Measurements from ENCODE around the gene KRTAP9-6. TPM values are rescaled to one million over a fixed set of nuclear protein-coding genes. Genes with fewer than 3 reads are reported as not detected.
"Not testable (repeated sequence)": the region's sequence is repeated elsewhere in the genome, so short reads cannot be mapped to it uniquely, and the experiment has no call there.

KRTAP9-6 gene
- total and polyA plus RNA-seq, 5 experiments from 2014 or later = not detected

DNA sequence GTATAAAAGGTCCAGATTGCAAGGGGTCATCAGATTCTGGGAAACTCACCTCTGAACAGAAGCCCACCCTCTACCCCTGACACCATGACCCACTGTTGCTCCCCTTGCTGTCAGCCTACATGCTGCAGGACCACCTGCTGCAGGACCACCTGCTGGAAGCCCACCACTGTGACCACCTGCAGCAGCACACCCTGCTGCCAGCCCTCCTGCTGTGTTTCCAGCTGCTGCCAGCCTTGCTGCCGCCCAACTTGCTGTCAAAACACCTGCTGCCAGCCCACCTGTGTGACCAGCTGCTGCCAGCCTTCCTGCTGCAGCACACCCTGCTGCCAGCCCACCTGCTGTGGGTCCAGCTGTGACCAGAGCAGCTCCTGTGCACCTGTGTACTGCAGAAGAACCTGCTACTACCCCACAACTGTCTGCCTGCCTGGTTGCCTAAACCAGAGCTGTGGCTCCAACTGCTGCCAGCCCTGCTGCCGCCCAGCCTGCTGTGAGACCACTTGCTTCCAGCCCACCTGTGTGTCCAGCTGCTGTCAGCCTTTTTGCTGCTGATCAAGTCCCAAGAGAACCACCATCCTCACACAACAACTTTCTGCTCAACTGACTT is 15.4 kb upstream of the KRTAP9-6 start, which contains the start of gene KRTAP9-4:
KRTAP9-4 (plus strand) TSS at position 51 of the 604 bp plus-strand sequence; CDS start at position 85, 34 bp downstream.
- H3K9me3 Mint-ChIP-seq, ATAC-seq, H3K27me3 Mint-ChIP-seq, POLR2A ChIA-PET, H3K4me3 Mint-ChIP-seq, H3K36me3 Mint-ChIP-seq, DNase-seq: not testable (repeated sequence)
- Mint-ChIP-seq H3K4me1 (peaks cover 5 to 25% (median 13%) of the 10 kb centered on the region in 4 donors), H3K27ac (peak within 1 kb of the TSS in 2 of 10 donors; percentile 13 to 37)

DNA sequence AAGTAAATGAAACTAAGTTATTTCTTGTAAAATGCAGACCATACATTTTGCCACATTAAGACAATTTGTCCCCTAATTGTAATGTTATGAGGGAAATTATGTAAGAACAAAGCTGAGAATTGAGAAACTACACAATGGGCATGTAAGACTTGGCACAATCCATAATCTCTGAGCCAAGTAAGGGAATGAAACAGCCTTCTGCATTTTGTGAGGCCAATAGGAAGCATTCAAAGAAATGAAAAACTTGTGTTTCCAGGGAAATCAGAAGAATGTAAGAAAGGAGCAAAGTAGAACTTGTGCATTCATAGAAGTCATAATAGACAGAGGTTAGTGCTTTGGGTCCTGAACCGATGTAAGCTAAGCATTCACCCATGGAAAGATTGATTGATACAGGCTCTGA is 13.9 kb upstream of the KRTAP9-6 start:
- no peak for DNase-seq
- Mint-ChIP-seq H3K27ac (peak overlapping the region in 1 of 10 donors; percentile 43), H3K9me3 (no peaks in the 10 kb centered on the region), H3K27me3 (peaks cover 0 to 7% (median 0%) of the 10 kb centered on the region in 5 donors), H3K36me3 (no peaks in the 10 kb centered on the region), H3K4me3 (no peak overlapping the region), H3K4me1 (peaks cover 5 to 25% (median 13%) of the 10 kb centered on the region in 4 donors)
- ATAC-seq = no peak
- POLR2A ChIA-PET = no interaction called here

DNA sequence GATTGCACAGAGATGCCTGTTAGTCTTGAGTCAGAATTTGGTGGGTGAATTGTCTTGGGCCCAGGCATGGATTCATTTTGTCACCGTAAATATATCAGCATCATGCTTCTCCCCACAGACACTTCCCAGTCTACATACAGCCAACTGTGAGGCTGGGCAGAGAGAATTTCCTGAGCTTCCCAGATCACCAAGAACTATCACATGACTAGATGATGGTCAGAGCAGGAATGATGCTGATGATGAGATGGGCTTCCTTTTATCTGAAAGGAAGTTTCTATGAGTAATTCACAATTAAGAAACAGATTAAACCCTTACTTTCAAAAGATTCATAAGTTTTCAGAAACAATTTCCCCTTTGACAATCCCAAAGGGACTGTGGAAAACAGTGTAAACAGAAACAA is 10.3 kb upstream of the KRTAP9-6 start:
- peaks cover 0 to 25% (median 2%) of the 10 kb centered on the region in 5 donors for H3K27me3 Mint-ChIP-seq

DNA sequence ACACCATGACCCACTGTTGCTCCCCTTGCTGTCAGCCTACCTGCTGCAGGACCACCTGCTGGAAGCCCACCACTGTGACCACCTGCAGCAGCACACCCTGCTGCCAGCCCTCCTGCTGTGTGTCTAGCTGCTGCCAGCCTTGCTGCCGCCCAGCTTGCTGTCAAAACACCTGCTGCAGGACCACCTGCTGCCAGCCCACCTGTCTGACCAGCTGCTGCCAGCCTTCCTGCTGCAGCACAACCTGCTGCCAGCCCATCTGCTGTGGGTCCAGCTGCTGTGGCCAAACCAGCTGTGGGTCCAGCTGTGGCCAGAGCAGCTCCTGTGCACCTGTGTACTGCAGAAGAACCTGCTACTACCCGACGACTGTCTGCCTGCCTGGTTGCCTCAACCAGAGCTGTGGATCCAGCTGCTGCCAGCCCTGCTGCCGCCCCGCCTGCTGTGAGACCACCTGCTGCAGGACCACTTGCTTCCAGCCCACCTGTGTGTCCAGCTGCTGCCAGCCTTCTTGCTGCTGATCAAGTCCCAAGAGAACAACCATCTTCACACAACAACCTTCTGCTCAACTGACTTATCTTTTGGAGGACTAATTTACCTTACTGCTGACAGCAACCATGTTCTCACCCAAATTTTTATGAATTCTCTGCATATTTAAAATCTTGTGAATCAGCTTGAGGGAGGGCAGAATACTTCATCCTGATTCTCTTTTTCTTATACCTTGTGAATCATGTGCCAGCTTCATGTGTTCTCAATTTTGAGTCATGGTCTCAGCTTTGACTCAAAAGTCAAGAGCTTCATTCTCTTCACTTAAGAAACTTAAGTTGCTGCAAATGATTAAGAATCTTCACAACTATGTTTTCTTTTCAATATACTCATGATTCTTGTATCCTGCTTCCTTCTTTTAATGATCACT is 9.5 kb upstream of the KRTAP9-6 start, which contains the start of gene KRTAP9-9:
KRTAP9-9 (plus strand) TSS at position 4 of the 910 bp plus-strand sequence.
- ATAC-seq, POLR2A ChIA-PET, DNase-seq, H3K4me3 Mint-ChIP-seq, H3K9me3 Mint-ChIP-seq, H3K36me3 Mint-ChIP-seq: not testable (repeated sequence)
- H3K27ac Mint-ChIP-seq = peak within 1 kb of the TSS in 1 of 10 donors; percentile 60
- H3K4me1 Mint-ChIP-seq = peaks cover 2 to 20% (median 8%) of the 10 kb centered on the region in 4 donors
- H3K27me3 Mint-ChIP-seq = peaks cover 0 to 27% (median 2%) of the 10 kb centered on the region in 5 donors

More for the DNA sequence above, 10.3 kb upstream of the KRTAP9-6 start:
- DNase-seq = no peak
- no peak overlapping the region for H3K4me3 Mint-ChIP-seq
- peaks cover 5 to 20% (median 7%) of the 10 kb centered on the region in 4 donors for H3K4me1 Mint-ChIP-seq
- no peaks in the 10 kb centered on the region for H3K36me3 Mint-ChIP-seq
- H3K9me3 Mint-ChIP-seq = no peaks in the 10 kb centered on the region
- ATAC-seq = no peak
- H3K27ac Mint-ChIP-seq = no peak overlapping the region
- POLR2A ChIA-PET = no interaction called here

DNA sequence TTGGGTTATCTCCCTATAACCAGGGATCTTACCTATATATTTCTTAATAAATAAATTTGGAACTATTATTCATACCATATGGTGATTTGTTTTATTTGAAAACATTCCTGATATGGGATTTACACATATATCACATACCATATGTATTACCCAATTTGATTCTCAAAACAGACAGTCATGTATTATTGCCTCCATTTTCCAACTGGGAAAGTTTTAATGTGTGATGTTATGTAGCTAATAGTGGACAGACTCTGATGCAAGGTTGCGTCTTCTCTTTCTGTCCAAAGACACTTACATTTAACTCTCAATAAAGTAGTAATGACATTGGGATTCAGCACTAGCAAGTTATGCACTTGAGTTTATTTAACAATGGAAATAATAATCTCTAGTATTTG is 8.9 kb upstream of the KRTAP9-6 start:
- H3K4me3 Mint-ChIP-seq = no peak overlapping the region
- H3K36me3 Mint-ChIP-seq = no peaks in the 10 kb centered on the region
- no peaks in the 10 kb centered on the region for H3K9me3 Mint-ChIP-seq
- peaks cover 2 to 27% (median 13%) of the 10 kb centered on the region in 4 donors for H3K4me1 Mint-ChIP-seq
- H3K27me3 Mint-ChIP-seq = peaks cover 0 to 28% (median 2%) of the 10 kb centered on the region in 5 donors
- H3K27ac Mint-ChIP-seq = no peak overlapping the region
- ATAC-seq (no peak), DNase-seq (no peak)
- POLR2A ChIA-PET = no interaction called here

DNA sequence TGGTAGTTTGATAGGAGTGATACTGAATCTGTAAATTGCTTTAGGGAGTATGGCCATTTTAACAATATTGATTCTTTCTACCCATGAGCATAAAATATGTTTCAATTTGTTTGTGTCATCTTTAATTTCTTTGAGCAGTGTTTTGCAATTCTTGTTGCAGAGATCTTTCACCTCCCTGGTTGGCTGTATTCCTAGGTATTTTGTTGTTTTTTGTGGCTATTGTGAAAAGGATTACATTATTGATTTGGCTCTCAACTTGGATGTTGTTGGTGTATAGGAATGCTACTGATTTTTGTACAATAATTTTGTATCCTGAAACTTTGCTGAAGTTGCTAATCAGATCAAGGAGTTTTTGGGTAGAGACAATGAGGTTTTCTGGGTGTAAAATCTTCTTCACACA is 6.8 kb upstream of the KRTAP9-6 start:
- peaks cover 0 to 30% (median 2%) of the 10 kb centered on the region in 5 donors for H3K27me3 Mint-ChIP-seq
- peaks cover 8 to 33% (median 17%) of the 10 kb centered on the region in 4 donors for H3K4me1 Mint-ChIP-seq
- DNase-seq = no peak
- POLR2A ChIA-PET = no interaction called here
- no peak overlapping the region for H3K27ac Mint-ChIP-seq
- H3K36me3 Mint-ChIP-seq = no peaks in the 10 kb centered on the region
- no peak for ATAC-seq
- no peak overlapping the region for H3K4me3 Mint-ChIP-seq
- no peaks in the 10 kb centered on the region for H3K9me3 Mint-ChIP-seq

DNA sequence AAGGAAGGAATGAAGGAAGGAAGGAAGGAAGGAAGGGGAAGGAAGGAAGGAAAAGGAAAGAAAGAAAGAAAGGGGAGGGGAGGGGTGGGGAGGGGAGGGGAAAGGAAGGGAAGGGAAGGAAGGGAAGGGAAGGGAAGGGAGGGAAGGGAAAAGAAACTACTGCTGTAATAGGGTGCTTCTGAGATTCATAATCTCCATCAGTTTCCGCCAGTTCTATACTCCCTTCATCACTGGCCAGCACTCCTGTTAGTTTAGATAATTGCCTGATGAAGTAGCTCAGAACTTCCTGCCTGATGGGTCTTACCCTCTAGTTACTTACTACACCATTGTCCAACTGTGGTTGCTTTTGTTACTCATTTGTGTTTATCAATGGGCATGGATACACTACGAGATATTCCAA is 2.0 kb upstream of the KRTAP9-6 start:
- Mint-ChIP-seq H3K27ac (no peak overlapping the region), H3K36me3 (no peaks in the 10 kb centered on the region), H3K9me3 (no peaks in the 10 kb centered on the region), H3K4me1 (peaks cover 11 to 36% (median 20%) of the 10 kb centered on the region in 4 donors), H3K27me3 (peaks cover 0 to 23% (median 0%) of the 10 kb centered on the region in 5 donors), H3K4me3 (no peak overlapping the region)
- no peak for ATAC-seq
- POLR2A ChIA-PET = no interaction called here
- no peak for DNase-seq

DNA sequence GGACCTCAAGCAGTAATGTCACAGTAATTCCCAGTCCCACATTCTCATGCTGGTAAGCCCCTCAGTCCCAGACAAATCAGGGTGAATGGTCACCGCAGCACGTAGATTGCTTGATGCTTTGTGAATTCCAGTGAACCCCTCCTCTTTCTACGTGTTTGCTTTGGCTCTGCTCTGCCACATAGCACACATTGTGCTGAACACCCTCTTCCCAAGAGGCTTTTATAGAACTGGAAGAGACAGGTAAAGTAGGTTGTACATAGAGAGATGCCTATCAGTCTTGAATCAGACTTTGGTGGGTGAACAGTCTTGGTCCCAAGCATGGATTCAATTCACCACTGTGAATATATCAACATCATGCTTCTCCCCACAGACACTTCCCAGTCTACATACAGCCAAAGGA is 579 bp upstream of the KRTAP9-6 start:
- POLR2A ChIA-PET = no interaction called here

DNA sequence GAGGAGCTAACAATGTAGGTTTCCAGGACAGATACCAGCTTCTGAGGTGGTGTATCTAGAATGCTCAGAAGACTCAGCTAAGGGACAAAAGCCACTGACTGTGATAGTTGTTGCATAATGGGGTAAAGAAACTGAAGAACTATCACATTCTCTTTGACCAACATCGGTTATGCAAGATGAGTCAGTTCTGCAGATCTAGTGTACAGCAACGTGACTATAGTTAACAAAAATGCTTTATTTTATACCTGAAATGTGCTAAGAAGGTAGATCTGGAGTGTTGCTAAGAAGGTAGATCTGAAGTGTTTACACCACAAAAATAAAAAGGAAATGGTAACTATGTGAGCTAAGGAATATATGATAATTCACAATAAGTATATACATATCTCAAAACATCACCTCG is 2.5 kb downstream of the KRTAP9-6 start:
- no peak overlapping the region for H3K27ac Mint-ChIP-seq
- no peaks in the 10 kb centered on the region for H3K9me3 Mint-ChIP-seq
- H3K4me3 Mint-ChIP-seq = no peak overlapping the region
- H3K36me3 Mint-ChIP-seq = no peaks in the 10 kb centered on the region
- ATAC-seq (no peak), DNase-seq (no peak)
- peaks cover 4 to 15% (median 11%) of the 10 kb centered on the region in 4 donors for H3K4me1 Mint-ChIP-seq
- POLR2A ChIA-PET = no interaction called here
- peaks cover 0 to 8% (median 0%) of the 10 kb centered on the region in 5 donors for H3K27me3 Mint-ChIP-seq

More for the DNA sequence above, 579 bp upstream of the KRTAP9-6 start:
- Mint-ChIP-seq H3K27me3 (peaks cover 0 to 17% (median 0%) of the 10 kb centered on the region in 5 donors), H3K4me3 (no peak overlapping the region), H3K36me3 (no peaks in the 10 kb centered on the region), H3K9me3 (no peaks in the 10 kb centered on the region), H3K27ac (peak overlapping the region in 1 of 10 donors; percentile 37), H3K4me1 (peaks cover 12 to 36% (median 20%) of the 10 kb centered on the region in 4 donors)
- no peak for ATAC-seq
- no peak for DNase-seq

DNA sequence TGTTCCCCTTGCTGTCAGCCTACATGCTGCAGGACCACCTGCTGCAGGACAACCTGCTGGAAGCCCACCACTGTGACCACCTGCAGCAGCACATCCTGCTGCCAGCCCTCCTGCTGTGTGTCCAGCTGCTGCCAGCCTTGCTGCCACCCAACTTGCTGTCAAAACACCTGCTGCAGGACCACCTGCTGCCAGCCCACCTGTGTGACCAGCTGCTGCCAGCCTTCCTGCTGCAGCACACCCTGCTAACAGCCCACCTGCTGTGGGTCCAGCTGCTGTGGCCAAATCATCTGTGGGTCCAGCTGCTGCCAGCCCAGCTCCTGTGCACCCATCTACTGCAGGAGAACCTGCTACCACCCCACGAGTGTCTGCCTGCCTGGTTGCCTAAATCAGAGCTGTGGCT is 6.1 kb downstream of the KRTAP9-6 start:
- H3K9me3 Mint-ChIP-seq, H3K27me3 Mint-ChIP-seq, H3K4me3 Mint-ChIP-seq, DNase-seq, H3K36me3 Mint-ChIP-seq, POLR2A ChIA-PET, H3K27ac Mint-ChIP-seq, ATAC-seq: not testable (repeated sequence)
- peaks cover 0 to 10% (median 5%) of the 10 kb centered on the region in 4 donors for H3K4me1 Mint-ChIP-seq

DNA sequence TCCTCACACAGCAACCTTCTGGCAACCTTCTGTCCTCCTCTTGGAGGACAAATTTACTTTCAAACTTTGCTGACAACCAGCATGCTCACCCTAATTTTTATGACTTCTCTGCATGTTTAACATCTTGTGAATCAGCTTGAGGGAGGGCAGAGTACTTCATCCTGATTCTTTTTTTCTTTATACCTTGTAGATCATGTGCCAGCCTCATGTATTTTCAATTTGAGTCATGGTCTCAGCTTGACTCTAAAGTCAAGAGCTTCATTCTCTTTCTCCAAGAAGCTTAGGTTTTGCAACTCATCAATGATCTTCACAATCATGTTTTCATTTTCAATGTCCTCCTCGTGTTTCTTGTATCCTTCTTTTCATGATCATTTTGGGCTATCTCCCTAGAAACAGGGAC is 6.7 kb downstream of the KRTAP9-6 start:
- H3K4me3 Mint-ChIP-seq = no peak overlapping the region
- no peak for DNase-seq
- peak overlapping the region in 3 of 10 donors; percentile 35 to 83 (median 40) for H3K27ac Mint-ChIP-seq
- H3K36me3 Mint-ChIP-seq = no peaks in the 10 kb centered on the region
- no peak for ATAC-seq
- H3K9me3 Mint-ChIP-seq = no peaks in the 10 kb centered on the region
- peaks cover 0 to 10% (median 7%) of the 10 kb centered on the region in 4 donors for H3K4me1 Mint-ChIP-seq
- POLR2A ChIA-PET = no interaction called here
- H3K27me3 Mint-ChIP-seq = peaks cover 0 to 11% (median 5%) of the 10 kb centered on the region in 5 donors

DNA sequence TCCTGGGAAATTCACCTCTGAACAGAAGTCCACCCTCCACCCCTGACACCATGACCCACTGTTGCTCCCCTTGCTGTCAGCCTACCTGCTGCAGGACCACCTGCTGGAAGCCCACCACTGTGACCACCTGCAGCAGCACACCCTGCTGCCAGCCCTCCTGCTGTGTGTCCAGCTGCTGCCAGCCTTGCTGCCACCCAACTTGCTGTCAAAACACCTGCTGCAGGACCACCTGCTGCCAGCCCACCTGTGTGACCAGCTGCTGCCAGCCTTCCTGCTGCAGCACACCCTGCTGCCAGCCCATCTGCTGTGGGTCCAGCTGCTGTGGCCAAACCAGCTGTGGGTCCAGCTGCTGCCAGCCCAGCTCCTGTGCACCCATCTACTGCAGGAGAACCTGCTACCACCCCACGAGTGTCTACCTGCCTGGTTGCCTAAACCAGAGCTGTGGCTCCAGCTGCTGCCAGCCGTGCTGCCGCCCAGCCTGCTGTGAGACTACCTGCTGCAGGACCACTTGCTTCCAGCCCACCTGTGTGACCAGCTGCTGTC is 10.5 kb downstream of the KRTAP9-6 start, which contains the start of gene KRTAP9-7:
KRTAP9-7 (plus strand) TSS at position 51 of the 543 bp plus-strand sequence; CDS start at position 51, 0 bp downstream.
- H3K36me3 Mint-ChIP-seq, H3K4me3 Mint-ChIP-seq, ATAC-seq, H3K4me1 Mint-ChIP-seq, H3K9me3 Mint-ChIP-seq, DNase-seq, POLR2A ChIA-PET: not testable (repeated sequence)
- H3K27ac Mint-ChIP-seq = peak within 1 kb of the TSS in 3 of 10 donors; percentile 11 to 66 (median 63)
- H3K27me3 Mint-ChIP-seq = peaks cover 0 to 14% (median 3%) of the 10 kb centered on the region in 5 donors

Data from naive thymus-derived CD8-positive, alpha-beta T cell (primary cell).